HepG2 (cell line): ENCODE data around the gene ACACA. TPM values are rescaled to one million over a fixed set of nuclear protein-coding genes. Genes with fewer than 3 reads are reported as not detected.

ENCODE experiments used
- CHD4 ChIP-seq: fragments of 200-600 bp; sonication (generic); IDR thresholded peaks from 2 replicates; pipeline ENCODE4 v1.7.0; 2017; ENCODE audit warnings: mild to moderate bottlenecking, low read length, borderline replicate concordance
- KLF13 ChIP-seq: sonication (generic); formaldehyde crosslinking; IDR thresholded peaks from 2 replicates; pipeline ENCODE4 v1.4.0; 2020; ENCODE audit warnings: mild to moderate bottlenecking, missing genetic modification reagents
- MTA1 ChIP-seq: sonication (generic); formaldehyde crosslinking; IDR thresholded peaks from 2 replicates; pipeline ENCODE4 v1.4.0; 2020; ENCODE audit warnings: missing genetic modification reagents, mild to moderate bottlenecking, borderline replicate concordance
- RERE ChIP-seq: IDR thresholded peaks from 2 replicates; pipeline ENCODE4 v1.6.1; 2016; ENCODE audit warnings: low read depth, missing genetic modification reagents, missing compliant biosample characterization
- ZBTB42 ChIP-seq: sonication (generic); formaldehyde crosslinking; IDR thresholded peaks from 2 replicates; pipeline ENCODE4 v1.5.0; 2020; ENCODE audit warnings: mild to moderate bottlenecking, missing genetic modification reagents
- ZFY ChIP-seq: sonication (generic); formaldehyde crosslinking; IDR thresholded peaks from 2 replicates; pipeline ENCODE4 v1.4.0; 2020; ENCODE audit warnings: missing genetic modification reagents
- polyA plus RNA-seq, 8 experiments: library from polyadenylated mRNA; depleted of rRNA in 3 of 8; stranded (reverse) in 7 of 8; unstranded in 1 of 8; fragments of >200 nt; fragmentation: Illumina TruSeq in 4 of 8; extraction: Trizol in 4 of 8; gene quantifications; 2 replicates each; pipeline versions ENCODE4 v1.2.1 to v1.2.3, GENCODE V29; 2011 to 2016; ENCODE audit warnings: low read depth in 4 of 8, missing spikeins in 1 of 8, mixed read lengths in 1 of 8; ENCODE audit not compliant: insufficient read depth in 1 of 8
- total RNA-seq, 5 experiments: library from RNA; depleted of rRNA; stranded (reverse); fragments of >200 nt; fragmentation: Illumina TruSeq; extraction: Trizol; gene quantifications; 2 replicates each; pipeline ENCODE4 v1.2.3, GENCODE V29; 2016; ENCODE audit warnings: low read depth in 1 of 5

The ACACA gene
- total and polyA plus RNA-seq, 2 of the 13 experiments (the other 11 are each of a cell fraction or from before 2014, with no cell fraction given) = 39.2 to 47.2 TPM

GRCh38 chr17:37067555-37068111 is 339.0 kb downstream of the ACACA start (continued):
- peak; percentile 51; the same call in 1 of the 2 replicates for TF ChIP-seq ZFY (CRISPR knock-in tag)
- TF ChIP-seq CHD4 = no peak
- TF ChIP-seq MTA1 = 0 out of 2 replicates have a peak, but pooled peaks have one; percentile 12
- no peak for TF ChIP-seq RERE (CRISPR knock-in tag)
- no peak for TF ChIP-seq KLF13
- no peak for TF ChIP-seq ZBTB42 (CRISPR knock-in tag)
